Stimulated activated naive CD4-positive, alpha-beta T cell (primary cell): ENCODE measurements around the gene ZNF823.
"Not testable (repeated sequence)": the region's sequence is repeated elsewhere in the genome, so short reads cannot be mapped to it uniquely, and the experiment has no call there.

ENCODE experiments used
- DNase-seq, 6 experiments: peaks; one replicate each; lab custom pipeline; 2025; lab: John Stamatoyannopoulos, UW

ZNF823 gene

DNA sequence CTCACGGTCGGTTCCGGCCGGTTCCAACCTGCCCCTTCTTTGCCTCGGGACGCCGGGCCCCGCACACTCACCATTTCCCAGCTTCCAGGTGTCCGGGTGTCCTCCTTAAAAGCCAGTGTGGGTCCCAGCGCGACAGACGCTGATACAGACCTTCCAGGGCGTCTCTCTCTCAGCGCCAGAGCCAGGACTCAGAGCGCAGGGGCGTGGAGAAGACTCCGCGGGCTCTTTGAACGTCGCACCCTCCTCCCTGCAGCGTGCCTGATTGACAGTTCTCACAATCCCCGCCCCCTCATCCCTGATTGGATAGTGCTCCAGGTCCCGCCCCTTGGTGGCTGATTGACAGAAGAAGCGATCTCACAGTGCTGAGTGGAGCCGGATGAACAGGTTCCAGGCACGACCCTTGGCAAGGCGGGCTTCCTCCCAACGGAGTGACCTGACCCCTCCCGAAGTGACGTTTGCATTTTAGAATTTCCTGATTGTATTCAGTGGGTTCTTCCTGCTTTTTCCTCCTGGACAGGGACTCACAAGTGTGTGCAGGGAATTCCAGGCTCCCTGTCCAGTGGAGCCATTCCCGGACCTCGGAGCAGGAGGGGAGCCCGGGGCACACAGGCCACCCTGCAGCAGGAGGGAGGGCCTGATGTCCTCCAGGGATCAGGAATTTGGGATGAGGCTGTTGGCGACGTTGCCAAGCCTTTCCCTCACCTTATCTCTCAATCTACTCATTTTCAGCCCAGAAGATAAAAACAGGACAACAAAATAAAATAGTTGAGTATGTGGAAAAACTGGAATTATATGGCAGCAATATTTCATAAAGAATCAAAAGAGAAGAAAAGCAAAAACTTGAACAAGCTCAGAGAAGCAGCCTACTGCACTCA lies at the start of gene ZNF823:
Gene ZNF823, minus strand, starts transcription at position 201 of the 875 bp plus-strand sequence. Its CDS starts 127 bp downstream, at position 74.
- peak; percentile 90 to 97 (median 94) for DNase-seq

DNA sequence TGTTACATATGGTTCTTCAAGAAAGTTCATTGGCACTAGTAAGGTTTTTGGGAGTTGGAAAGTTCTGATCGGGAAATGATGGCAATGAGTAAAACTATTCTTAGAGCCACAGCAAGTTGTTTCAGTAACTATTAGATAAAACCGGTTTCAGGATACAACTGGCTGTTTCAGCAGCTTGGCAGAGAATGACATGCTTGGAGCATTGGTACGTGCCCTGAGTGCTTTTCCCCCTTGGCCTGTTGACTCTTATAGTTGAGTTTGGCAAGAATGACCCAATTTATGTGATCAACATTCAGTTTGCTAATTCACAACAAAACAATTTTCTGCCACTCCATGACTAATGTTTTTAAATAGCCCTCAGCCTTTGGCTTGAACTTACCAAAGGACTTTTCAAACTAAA lies 48.8 kb upstream of the ZNF823 start:
- no peak for DNase-seq

DNA sequence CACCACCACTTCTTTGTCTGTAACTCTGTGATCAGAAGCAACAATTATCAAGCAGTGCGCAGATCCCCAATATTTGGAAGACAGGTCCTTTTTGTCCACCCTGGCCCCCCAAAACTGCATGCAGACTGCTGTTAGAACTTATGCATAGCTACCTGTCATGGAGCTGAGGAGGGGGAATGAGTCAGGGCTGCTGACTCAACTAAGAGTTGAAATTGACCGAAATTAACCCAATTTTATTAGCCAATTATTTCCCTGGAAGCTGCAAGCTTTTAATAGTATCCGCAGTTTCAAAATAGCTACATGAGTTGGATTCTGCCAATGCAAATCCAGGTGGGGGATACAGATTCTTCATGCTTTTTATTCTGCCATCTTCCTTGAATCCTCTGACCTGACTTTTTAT lies 45.6 kb upstream of the ZNF823 start:
- DNase-seq, result no peak

DNA sequence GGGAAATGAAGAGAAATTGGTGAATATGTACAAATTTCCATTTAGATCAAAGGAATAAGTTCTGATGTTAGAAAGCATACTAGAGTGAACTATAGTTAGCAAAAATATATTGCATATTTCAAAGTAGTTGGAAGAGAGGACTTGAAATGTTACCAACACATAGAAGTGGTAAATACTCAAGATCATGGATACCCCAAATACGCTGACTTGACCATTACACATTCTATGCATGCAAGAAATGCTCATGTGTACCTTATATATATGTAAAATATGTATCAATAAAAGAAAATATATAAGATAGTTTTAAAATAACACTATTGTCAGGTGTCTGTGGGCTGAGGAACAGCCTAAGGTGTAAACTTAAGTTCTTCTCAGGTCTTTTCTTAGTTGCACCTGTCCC lies 45.0 kb upstream of the ZNF823 start:
- DNase-seq, result no peak

DNA sequence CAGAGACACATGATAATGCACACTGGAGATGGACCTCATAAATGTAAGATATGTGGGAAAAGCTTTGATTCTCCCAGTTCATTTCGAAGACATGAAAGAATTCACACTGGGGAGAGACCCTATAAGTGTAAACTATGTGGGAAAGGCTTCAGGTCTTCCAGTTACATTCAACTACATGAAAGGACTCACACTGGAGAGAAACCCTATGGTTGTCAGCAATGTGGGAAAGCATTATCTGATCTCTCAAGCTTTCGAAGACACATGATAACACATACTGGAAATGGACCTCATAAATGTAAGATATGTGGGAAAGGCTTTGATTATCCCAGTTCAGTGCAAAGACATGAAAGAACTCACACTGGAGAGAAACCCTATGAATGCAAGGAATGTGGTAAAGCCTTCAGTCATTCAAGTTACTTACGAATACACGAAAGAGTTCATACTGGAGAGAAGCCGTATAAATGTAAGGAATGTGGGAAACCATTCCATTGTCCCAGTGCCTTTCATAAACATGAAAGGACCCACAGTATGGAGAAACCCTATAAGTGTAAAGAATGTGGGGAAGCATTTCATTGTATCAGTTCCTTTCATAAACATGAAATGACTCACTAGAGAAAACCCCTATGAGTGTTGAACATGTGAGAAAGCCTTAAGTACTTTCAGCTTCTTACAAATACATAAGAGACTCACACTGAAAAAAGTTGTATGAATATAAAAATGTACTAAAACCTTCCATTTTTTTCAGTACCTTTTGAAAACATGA lies 42.7 kb upstream of the ZNF823 start:
- DNase-seq, result no peak

DNA sequence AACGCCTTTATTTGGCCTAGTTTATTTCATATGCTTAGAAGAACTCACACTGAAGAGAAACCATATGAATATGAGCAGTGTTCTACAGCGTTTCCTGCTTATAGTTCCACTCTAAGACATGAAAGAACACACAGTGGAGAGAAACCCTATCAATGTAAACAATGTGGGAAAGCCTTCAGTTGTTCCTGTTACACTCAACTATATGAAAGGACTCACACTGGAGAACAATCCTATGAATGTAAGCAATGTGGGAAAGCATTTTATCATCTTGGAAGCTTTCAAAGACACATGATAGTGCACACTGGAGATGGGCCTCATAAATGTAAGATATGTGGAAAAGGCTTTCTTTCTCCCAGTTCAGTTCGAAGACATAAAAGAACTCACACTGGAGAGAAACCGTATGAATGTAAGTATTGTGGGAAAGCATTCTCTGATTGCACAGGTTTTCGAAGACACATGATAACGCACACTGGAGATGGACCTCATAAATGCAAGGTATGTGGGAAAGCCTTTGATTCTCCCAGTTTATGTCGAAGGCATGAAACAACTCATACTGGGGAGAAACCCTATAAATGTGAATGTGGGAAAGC lies 41.8 kb upstream of the ZNF823 start:
- DNase-seq, result no peak

DNA sequence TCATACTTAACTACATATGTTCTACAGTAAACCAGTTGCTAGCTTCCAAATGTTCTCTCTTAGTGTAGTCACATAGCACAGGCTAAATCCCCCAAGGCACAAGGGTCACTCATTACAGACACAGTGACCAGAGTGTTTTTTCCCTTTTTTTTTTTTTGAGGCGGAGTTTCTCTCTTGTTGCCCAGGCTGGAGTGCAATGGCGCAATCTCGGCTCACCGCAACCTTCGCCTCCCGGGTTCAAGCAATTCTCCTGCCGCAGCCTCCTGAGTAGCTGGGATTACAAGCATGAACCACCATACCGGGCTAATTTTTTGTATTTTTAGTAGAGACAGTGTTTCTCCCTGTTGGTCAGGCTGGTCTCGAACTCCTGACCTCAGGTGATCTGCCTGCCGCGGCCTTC lies 37.9 kb upstream of the ZNF823 start:
- DNase-seq, result not testable (repeated sequence)

DNA sequence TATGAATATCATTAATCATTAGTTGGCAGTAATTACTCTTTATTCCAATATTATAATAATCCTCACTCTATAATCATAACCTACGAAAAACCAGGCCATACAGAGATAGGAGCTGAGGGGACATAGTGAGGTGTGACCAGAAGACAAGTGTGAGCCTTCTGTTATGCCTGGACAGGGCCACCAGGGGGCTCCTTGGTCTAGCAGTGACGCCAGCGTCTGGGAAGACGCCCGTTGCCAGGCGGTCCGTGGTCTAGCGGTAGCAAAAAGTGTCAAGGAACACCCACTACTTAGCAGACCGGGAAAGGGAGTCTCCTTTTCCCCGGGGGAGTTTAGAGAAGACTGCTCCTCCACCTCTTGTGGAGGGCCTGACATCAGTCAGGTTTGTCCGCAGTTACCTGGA lies 32.8 kb upstream of the ZNF823 start:
- not testable (repeated sequence) for DNase-seq

DNA sequence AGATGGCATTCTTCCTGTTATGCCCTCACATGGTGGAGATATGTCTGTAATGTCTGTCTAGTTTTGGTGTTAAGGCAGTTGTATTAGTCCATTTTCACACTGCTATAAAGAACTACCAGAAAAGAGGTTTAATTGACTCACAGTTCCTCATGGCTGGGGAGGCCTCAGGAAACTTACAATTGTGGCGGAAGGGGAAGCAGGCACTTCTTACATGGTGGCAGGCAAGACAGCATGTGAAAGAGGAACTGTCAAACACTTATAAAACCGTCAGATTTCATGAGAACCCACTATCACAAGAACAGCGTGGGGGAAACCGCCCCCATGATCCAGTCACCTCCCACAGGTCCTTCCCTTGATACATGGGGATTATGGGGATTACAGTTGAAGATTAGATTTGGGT lies 31.2 kb upstream of the ZNF823 start:
- DNase-seq, result no peak

DNA sequence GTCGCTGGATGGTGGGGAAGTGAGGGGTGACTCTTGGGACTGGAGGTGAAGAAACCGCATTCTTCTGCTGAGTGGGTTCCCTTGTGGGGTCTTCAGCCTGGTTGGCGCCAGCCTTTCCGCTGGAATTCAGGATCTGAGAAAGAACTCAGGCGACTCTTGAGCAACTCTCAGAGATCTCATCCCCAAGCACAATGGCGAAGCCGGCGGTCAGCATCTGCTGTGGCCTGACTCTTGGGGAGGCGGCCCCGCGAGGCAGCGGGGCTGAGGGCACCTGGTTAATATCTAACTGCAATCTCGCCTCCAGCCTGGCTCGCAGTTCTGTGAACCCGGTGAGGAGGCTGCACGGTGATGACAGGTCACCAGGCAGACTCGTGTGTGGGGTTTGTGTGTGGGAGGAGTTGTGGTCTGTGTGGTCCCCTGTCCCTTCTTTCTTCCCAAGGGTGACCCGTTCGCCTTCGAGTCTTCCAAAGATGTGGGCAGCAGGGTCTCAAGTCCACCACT lies 28.9 kb upstream of the ZNF823 start:
- DNase-seq, result peak in 1 of 6 experiments; percentile 15

DNA sequence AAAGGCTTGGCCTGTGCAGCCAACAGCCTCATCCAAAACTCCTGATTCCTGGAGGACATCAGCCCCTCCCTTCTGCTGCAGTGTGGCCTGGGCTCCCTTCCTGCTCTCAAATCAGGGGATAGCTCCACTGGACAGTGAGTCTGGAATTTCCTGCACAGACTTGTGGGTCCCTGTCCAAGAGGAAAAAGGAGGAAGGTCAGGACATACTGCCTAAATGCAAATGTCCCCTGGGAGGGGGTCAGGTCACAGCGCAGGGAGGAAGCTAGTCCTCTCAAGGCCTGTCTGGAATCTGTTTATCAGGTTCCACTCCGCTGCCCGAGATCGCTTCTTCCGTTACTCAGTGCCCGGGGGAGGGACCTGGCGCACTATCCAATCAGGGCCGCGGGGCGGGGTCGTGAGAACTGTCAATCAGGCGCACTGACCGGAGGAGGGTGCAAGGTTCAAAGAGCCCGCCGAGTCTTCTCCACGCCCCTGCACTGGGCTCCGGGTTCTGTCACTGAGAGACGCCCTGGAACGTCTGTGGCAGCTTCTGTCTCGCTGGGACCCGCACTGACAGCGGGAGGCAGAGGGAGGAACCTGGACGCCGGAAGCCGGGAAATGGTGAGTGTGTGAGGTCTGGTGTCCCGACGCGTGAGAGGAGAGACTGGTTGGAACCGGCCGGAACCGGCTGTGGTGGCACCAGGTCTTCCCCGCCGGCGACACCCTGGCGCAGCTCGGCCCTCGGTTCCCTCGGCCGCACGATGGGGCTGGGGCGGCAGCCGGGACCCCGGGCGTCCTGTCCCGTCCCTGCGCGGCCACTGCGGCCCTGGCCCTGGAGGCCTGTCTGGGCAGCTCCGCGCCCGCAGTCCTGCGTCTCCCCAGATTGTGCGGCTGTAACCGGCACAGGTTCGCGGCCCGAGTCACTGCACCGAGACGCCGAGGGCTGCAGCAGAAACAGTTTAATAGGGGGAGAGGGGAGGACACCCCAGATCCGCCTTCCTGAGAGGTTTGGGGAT lies 28.1 kb upstream of the ZNF823 start, which contains the start of gene ZNF441:
Gene ZNF441, plus strand, starts transcription at position 404 of the 995 bp plus-strand sequence. Its CDS starts 194 bp downstream, at position 598.
- peak; percentile 78 to 91 (median 82) for DNase-seq

DNA sequence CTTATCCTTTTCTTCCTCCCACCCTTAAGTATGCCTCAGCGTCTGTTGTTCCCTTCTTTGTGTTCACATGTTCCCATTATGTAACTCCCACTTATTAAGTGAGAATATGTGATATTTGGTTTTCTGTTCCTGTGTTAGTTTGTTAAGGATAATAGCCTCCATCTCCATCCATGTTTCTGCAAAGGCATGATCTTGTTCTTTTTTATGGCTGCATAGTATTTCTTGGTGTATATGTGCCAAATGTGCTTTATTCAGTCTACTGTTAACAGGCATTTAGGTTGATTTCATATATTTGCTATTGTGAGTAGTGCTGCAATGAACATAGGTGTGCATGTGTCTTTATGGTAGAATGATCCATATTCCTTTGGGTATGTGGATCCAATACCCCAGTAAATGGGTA lies 24.9 kb upstream of the ZNF823 start:
- DNase-seq, result no peak

DNA sequence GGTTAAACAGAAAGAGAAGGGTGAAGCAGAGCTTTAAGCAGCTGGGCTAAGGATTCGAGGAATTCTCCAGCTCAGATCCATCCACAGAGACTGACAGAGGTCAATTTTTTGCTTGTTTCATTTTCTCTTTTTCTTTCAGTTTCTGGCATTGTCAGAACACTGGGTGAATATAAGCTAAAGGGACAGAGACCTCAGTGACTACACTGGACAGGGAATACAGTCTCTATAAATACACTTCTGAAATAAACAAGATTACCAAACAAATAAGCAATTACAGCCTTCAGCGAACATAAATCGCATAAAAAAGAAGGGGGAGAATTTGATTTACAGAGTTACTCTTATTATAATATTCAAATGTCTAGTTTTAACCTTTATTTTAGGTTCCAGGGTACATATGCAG lies 24.4 kb upstream of the ZNF823 start:
- DNase-seq, result no peak

DNA sequence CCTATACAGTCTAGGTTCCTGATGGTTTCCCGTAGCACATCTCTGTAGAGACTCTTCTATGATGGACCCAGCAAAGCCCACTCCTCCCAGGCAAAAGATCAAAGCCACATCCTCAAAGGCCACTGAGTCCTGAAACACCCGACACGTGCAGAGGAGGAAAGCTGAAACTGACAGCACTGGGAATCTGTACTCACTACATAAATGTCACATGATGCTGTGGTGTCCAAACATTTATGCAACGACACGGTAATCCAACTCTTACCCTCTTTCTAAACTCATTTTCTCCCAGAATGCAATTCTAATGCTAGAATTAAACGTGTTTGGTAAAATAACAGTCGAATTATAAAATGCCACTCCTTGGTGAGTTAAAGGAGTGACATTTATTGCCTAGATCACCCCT lies 21.1 kb upstream of the ZNF823 start:
- no peak for DNase-seq

DNA sequence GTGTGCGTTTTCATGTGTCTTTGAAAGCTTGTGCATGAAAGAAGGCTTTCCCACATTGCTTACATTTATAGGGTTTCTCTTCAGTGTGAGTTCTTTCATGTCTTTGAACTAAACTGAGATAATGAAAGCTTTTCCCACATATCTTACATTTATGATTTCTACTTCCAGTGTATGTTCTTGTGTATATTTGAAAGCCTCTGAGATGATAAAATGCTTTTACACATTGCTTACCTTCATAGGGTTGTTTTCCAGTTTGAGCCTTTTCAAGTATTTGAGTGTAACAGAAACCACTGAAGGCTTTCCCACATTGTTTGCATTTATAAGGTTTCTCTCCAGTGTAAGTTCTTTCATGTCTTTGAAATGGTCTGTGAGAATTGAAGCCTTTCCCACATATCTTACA lies 18.2 kb upstream of the ZNF823 start:
- no peak for DNase-seq

DNA sequence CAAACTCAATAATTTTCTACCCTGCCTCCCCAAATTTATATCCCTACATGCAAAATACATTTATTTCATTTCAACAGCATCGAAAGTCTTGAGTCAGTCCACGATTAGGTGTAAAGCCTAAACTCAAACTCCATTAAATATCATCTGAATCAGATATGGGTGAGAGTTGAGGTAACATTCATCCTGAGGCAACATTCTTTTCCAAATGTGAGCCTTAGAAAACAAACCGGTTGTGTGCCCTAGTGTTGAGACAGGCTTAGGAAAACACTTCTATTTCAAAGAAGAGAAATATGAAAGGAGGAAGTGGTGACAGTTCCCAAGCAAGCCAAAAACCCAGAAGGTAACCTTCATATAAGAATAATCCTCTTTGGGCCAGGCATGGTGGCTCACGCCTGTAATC lies 15.9 kb upstream of the ZNF823 start:
- DNase-seq, result no peak

DNA sequence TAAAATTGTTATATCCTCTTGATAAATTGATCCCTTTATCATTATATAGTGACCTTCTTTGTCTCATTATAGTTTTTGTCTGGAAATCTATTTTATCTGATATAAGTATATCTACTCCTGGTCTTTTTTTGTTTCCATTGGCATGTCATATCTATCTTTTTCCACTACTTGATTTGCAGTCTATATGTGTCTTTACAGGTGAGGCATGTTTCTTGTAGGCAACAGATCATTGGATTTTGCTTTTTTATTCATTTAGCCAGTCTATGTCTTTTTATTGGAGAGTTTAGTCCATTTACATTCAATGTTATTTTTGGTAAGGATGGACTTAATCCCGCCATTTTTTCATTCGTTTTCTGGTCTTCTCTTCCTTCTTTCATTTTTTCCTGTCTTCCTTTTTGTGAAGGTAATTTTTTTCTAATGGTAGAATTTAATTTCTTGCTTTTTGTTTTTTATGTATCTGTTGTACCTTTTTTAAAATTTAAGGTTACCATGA lies 13.5 kb upstream of the ZNF823 start:
- no peak for DNase-seq

DNA sequence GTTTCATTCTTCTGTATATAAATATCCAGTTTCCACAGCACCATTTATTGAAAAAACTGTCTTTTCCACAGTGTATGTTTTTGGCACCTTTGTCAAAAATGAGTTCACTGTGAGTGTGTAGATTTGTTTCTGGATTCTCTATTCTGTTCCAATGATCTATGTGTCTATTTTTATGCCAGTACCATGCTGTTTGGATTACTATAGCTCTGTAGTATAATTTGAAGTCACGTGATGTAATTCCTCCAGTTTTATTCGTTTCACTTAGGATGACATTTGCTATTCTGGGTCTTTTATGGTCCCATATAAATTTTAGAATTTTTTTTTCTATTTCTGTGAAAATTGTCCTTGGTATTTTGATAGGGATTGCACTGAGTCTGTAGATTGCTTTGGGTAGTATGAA lies 11.0 kb upstream of the ZNF823 start:
- no peak for DNase-seq

DNA sequence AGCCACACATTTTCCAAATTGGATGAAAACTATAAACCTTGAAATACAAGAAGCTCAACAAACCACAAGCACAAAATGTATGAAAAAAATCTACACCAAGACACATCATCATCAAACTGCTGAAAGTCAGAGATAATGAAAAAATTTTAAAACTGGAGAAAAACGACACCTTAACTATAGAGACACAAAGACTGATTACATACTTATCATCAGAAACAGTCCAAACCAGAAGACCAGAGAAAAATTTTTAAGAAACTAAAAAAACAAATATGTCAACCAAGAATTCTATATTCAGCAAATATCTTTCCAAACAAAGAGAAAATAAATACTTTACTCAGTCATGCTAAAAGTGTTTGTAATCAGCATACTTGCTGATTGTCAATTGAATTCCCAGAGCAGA lies 8.5 kb upstream of the ZNF823 start:
- no peak for DNase-seq

DNA sequence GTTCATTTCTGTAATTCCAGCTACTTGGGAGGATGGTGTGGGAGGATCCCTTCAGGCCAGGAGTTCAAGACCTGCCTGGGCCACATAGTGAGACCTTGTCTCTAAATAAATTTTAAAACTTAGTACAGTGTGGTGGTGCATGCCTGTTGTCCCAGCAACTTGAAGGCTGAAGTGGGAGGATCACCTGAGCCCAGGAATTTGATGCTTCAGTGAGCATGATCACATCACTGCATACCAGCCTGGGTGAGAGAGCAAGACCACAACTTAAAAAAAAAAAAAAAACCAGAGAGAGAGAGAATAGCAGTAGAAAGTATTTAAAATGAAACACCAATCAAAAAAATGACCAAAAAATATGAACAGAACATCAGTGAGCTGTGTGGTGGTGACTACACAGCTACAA lies 7.1 kb upstream of the ZNF823 start:
- DNase-seq, result no peak
